Measurements from ENCODE around the gene KDM4B.

Gene KDM4B

GRCh38 chr19:5137114-5137513, 168.2 kb downstream of the KDM4B start:
- Histone ChIP-seq H3K27me3 (ENCODE audit: control insufficient read depth, insufficient read depth, low read length) (no peaks in the 10 kb centered on the region), H3K4me1 (ENCODE audit: control insufficient read depth, insufficient read depth, low read length) (no peaks in the 10 kb centered on the region), H3K9ac (ENCODE audit: low read depth, low read length) (no peak overlapping the region), H3K4me3 (ENCODE audit: low read depth, low read length) (no peak overlapping the region), H3K9me3 (ENCODE audit: control insufficient read depth, insufficient read depth, low read length) (no peaks in the 10 kb centered on the region), H3K36me3 (ENCODE audit: control insufficient read depth, insufficient read depth, low read length) (peaks cover 54% of the 10 kb centered on the region)

- H3K36me3 ChIP-seq (ENCODE audit: control insufficient read depth, insufficient read depth, low read length): peaks cover 54% of the 10 kb centered on the region
- H3K27me3 ChIP-seq (ENCODE audit: control insufficient read depth, insufficient read depth, low read length): no peaks in the 10 kb centered on the region
- H3K4me1 ChIP-seq (ENCODE audit: control insufficient read depth, insufficient read depth, low read length): no peaks in the 10 kb centered on the region
- no peak overlapping the region for H3K4me3 ChIP-seq (ENCODE audit: low read depth, low read length)
- no peaks in the 10 kb centered on the region for H3K9me3 ChIP-seq (ENCODE audit: control insufficient read depth, insufficient read depth, low read length)
- H3K9ac ChIP-seq (ENCODE audit: low read depth, low read length): no peak overlapping the region
Observed at GRCh38 chr19:5137571-5138124, 168.7 kb downstream of the KDM4B start.

- peaks cover 56% of the 10 kb centered on the region for H3K36me3 ChIP-seq (ENCODE audit: control insufficient read depth, insufficient read depth, low read length)
- no peaks in the 10 kb centered on the region for H3K9me3 ChIP-seq (ENCODE audit: control insufficient read depth, insufficient read depth, low read length)
- no peak overlapping the region for H3K4me3 ChIP-seq (ENCODE audit: low read depth, low read length)
- H3K27me3 ChIP-seq (ENCODE audit: control insufficient read depth, insufficient read depth, low read length): no peaks in the 10 kb centered on the region
- H3K4me1 ChIP-seq (ENCODE audit: control insufficient read depth, insufficient read depth, low read length): no peaks in the 10 kb centered on the region
- H3K9ac ChIP-seq (ENCODE audit: low read depth, low read length): no peak overlapping the region
Observed at GRCh38 chr19:5138606-5139582, 170.0 kb downstream of the KDM4B start.

- no peaks in the 10 kb centered on the region for H3K9me3 ChIP-seq (ENCODE audit: control insufficient read depth, insufficient read depth, low read length)
- no peak overlapping the region for H3K9ac ChIP-seq (ENCODE audit: low read depth, low read length)
- peaks cover 50% of the 10 kb centered on the region for H3K36me3 ChIP-seq (ENCODE audit: control insufficient read depth, insufficient read depth, low read length)
- no peaks in the 10 kb centered on the region for H3K27me3 ChIP-seq (ENCODE audit: control insufficient read depth, insufficient read depth, low read length)
- no peaks in the 10 kb centered on the region for H3K4me1 ChIP-seq (ENCODE audit: control insufficient read depth, insufficient read depth, low read length)
- H3K4me3 ChIP-seq (ENCODE audit: low read depth, low read length): no peak overlapping the region
Observed at GRCh38 chr19:5139583-5140325, 170.8 kb downstream of the KDM4B start.

GRCh38 chr19:5141129-5141849, 172.4 kb downstream of the KDM4B start:
- H3K4me1 ChIP-seq (ENCODE audit: control insufficient read depth, insufficient read depth, low read length): no peaks in the 10 kb centered on the region
- no peaks in the 10 kb centered on the region for H3K27me3 ChIP-seq (ENCODE audit: control insufficient read depth, insufficient read depth, low read length)
- H3K9me3 ChIP-seq (ENCODE audit: control insufficient read depth, insufficient read depth, low read length): no peaks in the 10 kb centered on the region
- no peak overlapping the region for H3K9ac ChIP-seq (ENCODE audit: low read depth, low read length)
- H3K36me3 ChIP-seq (ENCODE audit: control insufficient read depth, insufficient read depth, low read length): peaks cover 57% of the 10 kb centered on the region
- H3K4me3 ChIP-seq (ENCODE audit: low read depth, low read length): no peak overlapping the region

- H3K4me1 ChIP-seq (ENCODE audit: control insufficient read depth, insufficient read depth, low read length): no peaks in the 10 kb centered on the region
- H3K4me3 ChIP-seq (ENCODE audit: low read depth, low read length): no peak overlapping the region
- H3K36me3 ChIP-seq (ENCODE audit: control insufficient read depth, insufficient read depth, low read length): peaks cover 54% of the 10 kb centered on the region
Observed at GRCh38 chr19:5141850-5142724, 173.2 kb downstream of the KDM4B start.

GRCh38 chr19:5142725-5143097, 173.8 kb downstream of the KDM4B start:
- no peak overlapping the region for H3K9ac ChIP-seq (ENCODE audit: low read depth, low read length)
- peaks cover 47% of the 10 kb centered on the region for H3K36me3 ChIP-seq (ENCODE audit: control insufficient read depth, insufficient read depth, low read length)
- H3K4me1 ChIP-seq (ENCODE audit: control insufficient read depth, insufficient read depth, low read length): no peaks in the 10 kb centered on the region
- H3K9me3 ChIP-seq (ENCODE audit: control insufficient read depth, insufficient read depth, low read length): no peaks in the 10 kb centered on the region
- no peaks in the 10 kb centered on the region for H3K27me3 ChIP-seq (ENCODE audit: control insufficient read depth, insufficient read depth, low read length)
- no peak overlapping the region for H3K4me3 ChIP-seq (ENCODE audit: low read depth, low read length)

More at GRCh38 chr19:5141850-5142724, 173.2 kb downstream of the KDM4B start:
- H3K9ac ChIP-seq (ENCODE audit: low read depth, low read length): no peak overlapping the region
- H3K27me3 ChIP-seq (ENCODE audit: control insufficient read depth, insufficient read depth, low read length): no peaks in the 10 kb centered on the region
- no peaks in the 10 kb centered on the region for H3K9me3 ChIP-seq (ENCODE audit: control insufficient read depth, insufficient read depth, low read length)

- H3K36me3 ChIP-seq (ENCODE audit: control insufficient read depth, insufficient read depth, low read length): peaks cover 42% of the 10 kb centered on the region
- no peaks in the 10 kb centered on the region for H3K4me1 ChIP-seq (ENCODE audit: control insufficient read depth, insufficient read depth, low read length)
- no peak overlapping the region for H3K9ac ChIP-seq (ENCODE audit: low read depth, low read length)
- no peak overlapping the region for H3K4me3 ChIP-seq (ENCODE audit: low read depth, low read length)
- no peaks in the 10 kb centered on the region for H3K9me3 ChIP-seq (ENCODE audit: control insufficient read depth, insufficient read depth, low read length)
- H3K27me3 ChIP-seq (ENCODE audit: control insufficient read depth, insufficient read depth, low read length): no peaks in the 10 kb centered on the region
Observed at GRCh38 chr19:5143471-5144411, 174.8 kb downstream of the KDM4B start.

- H3K9ac ChIP-seq (ENCODE audit: low read depth, low read length): no peak overlapping the region
- H3K36me3 ChIP-seq (ENCODE audit: control insufficient read depth, insufficient read depth, low read length): peaks cover 33% of the 10 kb centered on the region
- no peaks in the 10 kb centered on the region for H3K4me1 ChIP-seq (ENCODE audit: control insufficient read depth, insufficient read depth, low read length)
- no peak overlapping the region for H3K4me3 ChIP-seq (ENCODE audit: low read depth, low read length)
- no peaks in the 10 kb centered on the region for H3K27me3 ChIP-seq (ENCODE audit: control insufficient read depth, insufficient read depth, low read length)
- no peaks in the 10 kb centered on the region for H3K9me3 ChIP-seq (ENCODE audit: control insufficient read depth, insufficient read depth, low read length)
Observed at GRCh38 chr19:5144545-5145179, 175.7 kb downstream of the KDM4B start.
